Naive thymus-derived CD4-positive, alpha-beta T cell (primary cell): ENCODE data around the gene STK32A. TPM values are rescaled to one million over a fixed set of nuclear protein-coding genes. Genes with fewer than 3 reads are reported as not detected.

Source experiments
- ATAC-seq: fragments of 150-1000 bp; cut with Tn5 transposase; 2 replicates; pipeline ENCODE4 v1.10.0; 2021; ENCODE audit warnings: mild to moderate bottlenecking, moderate library complexity
- CTCF ChIA-PET: fragments of 350-600 bp; sonication (Branson Sonifier 250); formaldehyde crosslinking; loops from one replicate; lab custom pipeline; 2021; ENCODE audit warnings: antibody characterized with exemption; lab: Charles Lee
- POLR2A ChIA-PET: fragments of 350-600 bp; sonication (Branson Sonifier 250); formaldehyde crosslinking; loops from one replicate; lab custom pipeline; 2021; ENCODE audit warnings: antibody characterized with exemption, inconsistent platforms; lab: Charles Lee
- DNase-seq, 9 donors: peaks; one replicate each; pipeline versions ENCODE4 v3.0.0 to v3.0.0-alpha.2; 2020 to 2022; ENCODE audit warnings: mixed read lengths in 1 of 9
- H3K27ac ChIP-seq: one replicate; pipeline ENCODE4 v1.7.0; 2013; ENCODE audit warnings: mild to moderate bottlenecking, low read depth, low read length, moderate library complexity
- H3K27me3 ChIP-seq, 2 donors: one replicate each; pipeline ENCODE4 v1.7.0; 2013; ENCODE audit warnings: low read length in 2 of 2, mild to moderate bottlenecking in 2 of 2, moderate library complexity in 2 of 2; ENCODE audit not compliant: control insufficient read depth in 2 of 2, insufficient read depth in 2 of 2
- H3K36me3 ChIP-seq, 3 experiments: 1 replicate in 2 of 3; 2 replicates in 1 of 3; pipeline ENCODE4 v1.7.0; 2013; ENCODE audit warnings: low read length in 3 of 3, mild to moderate bottlenecking in 3 of 3, moderate library complexity in 1 of 3; ENCODE audit not compliant: insufficient read depth in 3 of 3, control insufficient read depth in 2 of 3
- H3K4me1 ChIP-seq, 2 donors: one replicate each; pipeline ENCODE4 v1.7.0; 2013; ENCODE audit warnings: low read length in 2 of 2, mild to moderate bottlenecking in 2 of 2, moderate library complexity in 1 of 2; ENCODE audit not compliant: control insufficient read depth in 2 of 2, insufficient read depth in 2 of 2
- H3K4me3 ChIP-seq: 2 replicates; pipeline ENCODE4 v1.7.0; 2013; ENCODE audit warnings: mild to moderate bottlenecking, low read length
- H3K9me3 ChIP-seq, 3 experiments: 1 replicate in 2 of 3; 2 replicates in 1 of 3; pipeline ENCODE4 v1.7.0; 2013; ENCODE audit warnings: low read length in 3 of 3; ENCODE audit not compliant: control insufficient read depth in 2 of 3
- H3K27ac Mint-ChIP-seq, 9 donors: one replicate each; pipeline ENCODE4 v1.8.0; 2020 to 2022; ENCODE audit warnings: mixed read lengths in 9 of 9, mild to moderate bottlenecking in 8 of 9, moderate library complexity in 5 of 9, inconsistent platforms in 2 of 9
- H3K27me3 Mint-ChIP-seq, 5 donors: one replicate each; pipeline ENCODE4 v1.8.0; 2021 to 2022; ENCODE audit warnings: mixed read lengths in 5 of 5, mild to moderate bottlenecking in 1 of 5
- H3K36me3 Mint-ChIP-seq, 5 donors: one replicate each; pipeline ENCODE4 v1.8.0; 2020 to 2022; ENCODE audit warnings: mixed read lengths in 5 of 5, mild to moderate bottlenecking in 3 of 5, inconsistent platforms in 1 of 5
- H3K4me1 Mint-ChIP-seq, 7 donors: one replicate each; pipeline ENCODE4 v1.8.0; 2020 to 2022; ENCODE audit warnings: mixed read lengths in 7 of 7, mild to moderate bottlenecking in 3 of 7, inconsistent platforms in 1 of 7
- H3K4me3 Mint-ChIP-seq, 10 donors: one replicate each; pipeline ENCODE4 v1.8.0; 2020 to 2022; ENCODE audit warnings: mild to moderate bottlenecking in 10 of 10, mixed read lengths in 10 of 10, moderate library complexity in 6 of 10, inconsistent platforms in 2 of 10
- H3K9me3 Mint-ChIP-seq, 11 donors: one replicate each; pipeline ENCODE4 v1.8.0; 2020 to 2022; ENCODE audit warnings: mixed read lengths in 11 of 11, mild to moderate bottlenecking in 4 of 11, inconsistent platforms in 1 of 11, moderate library complexity in 1 of 11
- intact Hi-C, 2 donors: fragments of 100-400 bp; cut with micrococcal nuclease; formaldehyde crosslinking; loops; one replicate each; pipeline ENCODE4 v1.15.1; 2023
- polyA plus RNA-seq, 2 donors: library from polyadenylated mRNA; unstranded; fragments of 300-500 nt; fragmentation: Illumina TruSeq; gene quantifications; one replicate each; pipeline ENCODE4 v1.2.3, GENCODE V29; 2021
- total RNA-seq, 6 experiments: library from RNA in 5 of 6; stranded (reverse) in 5 of 6; gene quantifications; 1 replicate in 5 of 6; 2 replicates in 1 of 6; pipeline ENCODE4 v1.2.3 and lab custom pipeline; 2021 to 2026

The STK32A gene
- total and polyA plus RNA-seq, 7 experiments from 2014 or later, result not detected

DNA sequence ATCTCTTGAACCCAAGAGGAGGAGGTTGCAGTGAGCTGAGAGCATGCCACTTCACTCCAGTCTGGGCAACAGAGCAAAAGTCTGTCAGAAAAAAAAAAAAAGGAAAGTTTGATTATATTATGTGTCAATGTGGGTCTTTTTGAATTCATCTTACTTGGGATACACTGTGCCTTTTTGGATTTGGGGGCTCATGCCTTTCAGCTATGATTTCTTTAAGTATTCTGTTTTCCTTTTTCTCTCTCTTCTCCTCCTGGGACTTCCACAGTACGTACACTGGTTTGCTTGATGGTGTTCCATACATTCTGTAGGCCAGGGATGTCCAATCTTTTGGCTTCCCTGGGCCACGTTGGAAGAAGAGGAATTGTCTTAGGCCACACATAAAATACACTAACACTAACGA is 146.7 kb downstream of the STK32A start:
- intact Hi-C loops, result no loop called here
- no peak overlapping the region for H3K4me3 ChIP-seq
- ATAC-seq (no peak), DNase-seq (no peak)
- no peaks in the 10 kb centered on the region for H3K9me3 ChIP-seq
- no peaks in the 10 kb centered on the region for H3K4me1 ChIP-seq
- ChIA-PET POLR2A (no interaction called here), CTCF (interaction anchor here (0.6 kb wide), 1 partner anchor 89 kb away, joined by 3 read pairs; no protein-coding TSS in a partner anchor)
- no peak overlapping the region for H3K27ac ChIP-seq
- H3K9me3 Mint-ChIP-seq, result peaks cover 0 to 17% (median 4%) of the 10 kb centered on the region in 11 donors
- peaks cover 0 to 2% (median 0%) of the 10 kb centered on the region in 7 donors for H3K4me1 Mint-ChIP-seq
- H3K36me3 ChIP-seq, result no peaks in the 10 kb centered on the region
- no peaks in the 10 kb centered on the region for H3K27me3 ChIP-seq
- H3K27ac Mint-ChIP-seq, result no peak overlapping the region
- peaks cover 0 to 17% (median 2%) of the 10 kb centered on the region in 5 donors for H3K27me3 Mint-ChIP-seq
- H3K36me3 Mint-ChIP-seq, result peaks cover 0 to 4% (median 0%) of the 10 kb centered on the region in 5 donors
- no peak overlapping the region for H3K4me3 Mint-ChIP-seq

GRCh38 chr5:147382776-147383175 is 147.9 kb downstream of the STK32A start:
- H3K4me1 Mint-ChIP-seq, result peaks cover 0 to 2% (median 0%) of the 10 kb centered on the region in 7 donors
- peaks cover 0 to 17% (median 4%) of the 10 kb centered on the region in 11 donors for H3K9me3 Mint-ChIP-seq
- no peak overlapping the region for H3K27ac Mint-ChIP-seq
- CTCF ChIA-PET, result no interaction called here
- no peak overlapping the region for H3K4me3 Mint-ChIP-seq
- ATAC-seq, result no peak
- intact Hi-C loops, result no loop called here
- H3K36me3 Mint-ChIP-seq, result peaks cover 0 to 4% (median 0%) of the 10 kb centered on the region in 5 donors
- Histone ChIP-seq H3K27me3 (no peaks in the 10 kb centered on the region), H3K27ac (no peak overlapping the region), H3K9me3 (no peaks in the 10 kb centered on the region), H3K4me3 (no peak overlapping the region), H3K4me1 (no peaks in the 10 kb centered on the region), H3K36me3 (no peaks in the 10 kb centered on the region)
- no peak for DNase-seq
- H3K27me3 Mint-ChIP-seq, result peaks cover 0 to 20% (median 0%) of the 10 kb centered on the region in 5 donors
- POLR2A ChIA-PET, result no interaction called here

DNA sequence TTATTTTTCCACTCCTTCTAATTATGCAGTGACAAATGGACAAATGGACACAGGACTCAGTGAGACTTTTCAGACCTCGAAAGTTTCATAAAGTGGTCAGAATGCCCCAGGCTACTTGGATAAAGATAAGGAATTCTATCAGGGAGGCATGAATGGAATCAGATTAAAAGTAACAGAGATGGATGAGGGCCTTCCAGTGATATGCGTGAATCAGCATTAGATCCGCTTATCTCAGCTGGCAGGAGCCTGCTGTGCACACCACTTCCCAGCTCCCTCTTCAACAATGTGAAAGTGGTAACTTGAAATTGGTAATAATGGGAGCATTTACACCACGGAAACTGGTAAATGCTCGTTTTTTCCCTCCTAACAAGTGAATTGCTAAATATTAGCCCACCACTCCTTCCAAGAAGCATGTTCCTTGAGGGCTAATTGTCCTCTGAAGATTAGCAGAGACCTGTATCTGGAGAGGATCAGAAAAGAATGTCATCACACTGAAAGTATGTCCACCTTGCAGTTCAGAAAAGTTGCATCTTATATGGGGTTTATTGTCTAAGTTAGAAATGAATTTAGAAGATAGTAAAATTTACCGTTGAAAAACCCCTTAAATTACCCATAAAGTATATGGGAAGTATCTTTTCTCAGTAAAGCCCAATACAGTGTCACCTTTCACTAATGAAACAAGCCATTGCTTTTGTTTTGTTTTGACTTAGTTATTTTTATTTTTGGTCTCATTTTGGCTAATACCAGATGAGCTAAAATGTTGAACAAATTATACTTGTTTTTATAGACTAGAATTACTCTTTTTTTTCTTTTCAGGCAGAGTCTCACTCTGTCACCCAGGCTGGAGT is 149.7 kb downstream of the STK32A start:
- intact Hi-C loops, result no loop called here
- Histone ChIP-seq H3K36me3 (no peaks in the 10 kb centered on the region), H3K4me3 (no peak overlapping the region), H3K27ac (no peak overlapping the region), H3K9me3 (no peaks in the 10 kb centered on the region), H3K4me1 (no peaks in the 10 kb centered on the region), H3K27me3 (no peaks in the 10 kb centered on the region)
- ChIA-PET POLR2A (no interaction called here), CTCF (no interaction called here)
- peaks cover 0 to 21% (median 6%) of the 10 kb centered on the region in 5 donors for H3K27me3 Mint-ChIP-seq
- H3K4me3 Mint-ChIP-seq, result no peak overlapping the region
- H3K27ac Mint-ChIP-seq, result no peak overlapping the region
- peaks cover 0 to 10% (median 0%) of the 10 kb centered on the region in 11 donors for H3K9me3 Mint-ChIP-seq
- no peak for DNase-seq
- no peak for ATAC-seq
- peaks cover 0 to 3% (median 0%) of the 10 kb centered on the region in 5 donors for H3K36me3 Mint-ChIP-seq
- H3K4me1 Mint-ChIP-seq, result peaks cover 0 to 2% (median 0%) of the 10 kb centered on the region in 7 donors

- Histone ChIP-seq H3K4me1 (no peaks in the 10 kb centered on the region), H3K9me3 (no peaks in the 10 kb centered on the region), H3K27ac (no peak overlapping the region), H3K36me3 (no peaks in the 10 kb centered on the region), H3K27me3 (no peaks in the 10 kb centered on the region), H3K4me3 (no peak overlapping the region)
- DNase-seq (no peak), ATAC-seq (no peak)
- H3K4me1 Mint-ChIP-seq, result no peaks in the 10 kb centered on the region
- peaks cover 0 to 15% (median 4%) of the 10 kb centered on the region in 5 donors for H3K27me3 Mint-ChIP-seq
- ChIA-PET POLR2A (no interaction called here), CTCF (no interaction called here)
- H3K36me3 Mint-ChIP-seq, result no peaks in the 10 kb centered on the region
- H3K9me3 Mint-ChIP-seq, result peaks cover 0 to 2% (median 0%) of the 10 kb centered on the region in 11 donors
- intact Hi-C loops, result no loop called here
- no peak overlapping the region for H3K27ac Mint-ChIP-seq
- no peak overlapping the region for H3K4me3 Mint-ChIP-seq
Observed at GRCh38 chr5:147387109-147387508, 152.3 kb downstream of the STK32A start.

GRCh38 chr5:147388184-147389108 is 153.6 kb downstream of the STK32A start:
- ChIA-PET POLR2A (no interaction called here), CTCF (no interaction called here)
- H3K4me1 ChIP-seq, result no peaks in the 10 kb centered on the region
- no peak for DNase-seq
- Mint-ChIP-seq H3K27ac (no peak overlapping the region), H3K4me1 (no peaks in the 10 kb centered on the region), H3K27me3 (peaks cover 0 to 15% (median 0%) of the 10 kb centered on the region in 5 donors), H3K4me3 (no peak overlapping the region), H3K36me3 (no peaks in the 10 kb centered on the region), H3K9me3 (peaks cover 0 to 2% (median 0%) of the 10 kb centered on the region in 11 donors)
- no peaks in the 10 kb centered on the region for H3K9me3 ChIP-seq
- no peaks in the 10 kb centered on the region for H3K36me3 ChIP-seq
- H3K27ac ChIP-seq, result no peak overlapping the region
- no peak for ATAC-seq
- no peak overlapping the region for H3K4me3 ChIP-seq
- no peaks in the 10 kb centered on the region for H3K27me3 ChIP-seq
- intact Hi-C loops, result no loop called here

- H3K9me3 ChIP-seq, result no peaks in the 10 kb centered on the region
- ChIA-PET POLR2A (no interaction called here), CTCF (no interaction called here)
- Mint-ChIP-seq H3K4me1 (no peaks in the 10 kb centered on the region), H3K4me3 (no peak overlapping the region), H3K36me3 (no peaks in the 10 kb centered on the region), H3K9me3 (peaks cover 0 to 2% (median 0%) of the 10 kb centered on the region in 11 donors), H3K27ac (no peak overlapping the region), H3K27me3 (peaks cover 0 to 15% (median 0%) of the 10 kb centered on the region in 5 donors)
- no peak overlapping the region for H3K27ac ChIP-seq
- intact Hi-C loops, result no loop called here
- no peaks in the 10 kb centered on the region for H3K36me3 ChIP-seq
- H3K4me3 ChIP-seq, result no peak overlapping the region
- ATAC-seq (no peak), DNase-seq (no peak)
- no peaks in the 10 kb centered on the region for H3K27me3 ChIP-seq
- no peaks in the 10 kb centered on the region for H3K4me1 ChIP-seq
Observed at GRCh38 chr5:147390654-147391225, 155.9 kb downstream of the STK32A start.
